Vagina (tissue), 2 donors: ENCODE measurements around the gene RHOJ. TPM values are rescaled to one million over a fixed set of nuclear protein-coding genes. Genes with fewer than 3 reads are reported as not detected.
A peak's percentile ranks its signal among the peaks of the same experiment; 100 is the strongest.

Experiments used
- DNase-seq, 2 donors: peaks; one replicate each; pipeline ENCODE4 v3.0.0-alpha.2; 2017; ENCODE audit errors: extremely low spot score in 2 of 2
- H3K27ac ChIP-seq: fragments of 200-600 bp; sonication (generic); one replicate; pipeline ENCODE4 v1.5.1; 2019
- H3K27me3 ChIP-seq: fragments of 200-600 bp; sonication (generic); one replicate; pipeline ENCODE4 v1.5.1; 2019
- H3K36me3 ChIP-seq, 2 donors: fragments of 200-600 bp; sonication (generic); one replicate each; pipeline ENCODE4 v1.5.1; 2017 to 2019
- H3K4me1 ChIP-seq: fragments of 200-600 bp; sonication (generic); one replicate; pipeline ENCODE4 v1.5.1; 2019
- H3K4me3 ChIP-seq, 2 donors: fragments of 200-600 bp; sonication (generic); 1 replicate in 1 of 2; 2 replicates in 1 of 2; pipeline ENCODE4 v1.5.1; 2016 to 2019
- H3K9me3 ChIP-seq: fragments of 200-600 bp; sonication (generic); one replicate; pipeline ENCODE4 v1.5.1; 2019
- CTCF ChIP-seq, 3 experiments: fragments of 450-650 bp in 2 of 3; fragments of 200-600 bp in 1 of 3; sonication (generic) in 1 of 3; IDR thresholded peaks; one replicate each; pipeline ENCODE4 v1.5.1; 2017 to 2019; ENCODE audit warnings: antibody characterized with exemption in 3 of 3, mild to moderate bottlenecking in 2 of 3, moderate library complexity in 2 of 3
- POLR2A ChIP-seq, 2 donors: fragments of 450-650 bp; IDR thresholded peaks; one replicate each; pipeline ENCODE4 v1.6.1; 2017; ENCODE audit warnings: antibody characterized with exemption in 2 of 2, mild to moderate bottlenecking in 2 of 2, moderate library complexity in 2 of 2
- POLR2AphosphoS5 ChIP-seq, 2 donors: sonication (generic); formaldehyde crosslinking; IDR thresholded peaks; one replicate each; pipeline ENCODE4 v1.9.0; 2017; ENCODE audit warnings: antibody characterized with exemption in 2 of 2, mild to moderate bottlenecking in 2 of 2, low read depth in 1 of 2; ENCODE audit not compliant: insufficient read depth in 1 of 2
- intact Hi-C: fragments of 100-400 bp; cut with DNase I; formaldehyde crosslinking; loops from one replicate; pipeline ENCODE4 v1.15.1; 2023
- total RNA-seq: library from RNA; depleted of rRNA; stranded (reverse); fragments of >200 nt; gene quantifications from one replicate; pipeline ENCODE4 v1.2.3, GENCODE V29; 2016

Gene RHOJ
- total RNA-seq, 1 donor from 2014 or later: 10.8 TPM

DNA sequence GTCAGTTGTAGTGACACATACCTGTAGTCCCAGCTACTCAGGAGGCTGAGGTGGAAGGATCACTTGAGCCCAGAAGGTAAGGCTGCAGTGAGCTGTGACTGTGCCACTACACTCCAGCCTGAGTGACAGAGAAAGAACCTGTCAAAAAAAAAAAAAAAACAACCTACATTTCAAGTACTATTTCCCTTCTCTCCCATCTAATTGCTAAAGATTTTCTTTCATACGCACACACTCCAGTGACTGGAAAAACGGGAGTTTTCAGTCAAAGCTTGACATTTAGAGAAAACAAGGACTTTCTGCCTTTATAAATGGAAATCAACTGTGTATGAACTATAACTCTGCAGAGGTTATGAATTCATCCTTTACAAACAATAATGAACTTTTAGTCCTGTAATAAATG is 88.6 kb downstream of the RHOJ start:
- H3K36me3 ChIP-seq: no peaks in the 10 kb centered on the region
- no peak overlapping the region for H3K4me3 ChIP-seq
- no peaks in the 10 kb centered on the region for H3K4me1 ChIP-seq
- no peaks in the 10 kb centered on the region for H3K9me3 ChIP-seq
- no peak overlapping the region for H3K27ac ChIP-seq
- TF ChIP-seq CTCF (IDR thresholded peaks at IDR 0.05) (no peak), POLR2AphosphoS5 (IDR thresholded peaks at IDR 0.05; ENCODE audit: insufficient read depth in 1 of 2, low read depth in 1 of 2) (no peak), POLR2A (IDR thresholded peaks at IDR 0.05) (no peak)
- DNase-seq: no peak
- no peaks in the 10 kb centered on the region for H3K27me3 ChIP-seq
- intact Hi-C loops: no loop called here

DNA sequence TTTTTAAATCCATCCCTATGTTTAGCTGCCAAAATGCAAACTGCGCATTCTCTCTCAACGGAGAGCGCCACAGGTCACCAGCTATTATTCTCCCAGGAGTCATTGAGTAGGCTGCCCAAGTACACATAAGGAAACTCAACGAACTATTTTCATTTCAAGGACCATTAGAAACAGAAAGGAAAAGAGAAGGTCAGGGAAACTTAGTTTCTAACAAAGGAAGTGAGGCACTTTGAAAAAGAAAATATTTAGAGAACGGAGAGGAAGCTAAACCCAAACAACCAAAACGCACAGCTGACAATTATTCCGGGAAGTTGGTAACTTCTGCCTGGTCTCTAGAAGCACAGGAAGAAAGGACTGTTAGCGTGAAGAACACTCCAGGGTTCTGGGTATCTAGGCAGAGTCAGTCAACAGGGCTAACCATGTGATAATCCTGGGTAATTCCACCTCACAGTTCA is 91.0 kb downstream of the RHOJ start:
- no peaks in the 10 kb centered on the region for H3K36me3 ChIP-seq
- no peaks in the 10 kb centered on the region for H3K4me1 ChIP-seq
- H3K27ac ChIP-seq: peak overlapping the region; percentile 6
- DNase-seq: no peak
- intact Hi-C loops: no loop called here
- no peaks in the 10 kb centered on the region for H3K9me3 ChIP-seq
- H3K4me3 ChIP-seq: no peak overlapping the region
- H3K27me3 ChIP-seq: no peaks in the 10 kb centered on the region
- TF ChIP-seq CTCF (IDR thresholded peaks at IDR 0.05) (no peak), POLR2A (IDR thresholded peaks at IDR 0.05) (no peak), POLR2AphosphoS5 (IDR thresholded peaks at IDR 0.05; ENCODE audit: insufficient read depth in 1 of 2, low read depth in 1 of 2) (no peak)

GRCh38 chr14:63296060-63296563 is 91.9 kb downstream of the RHOJ start:
- no peak for DNase-seq
- TF ChIP-seq POLR2AphosphoS5 (IDR thresholded peaks at IDR 0.05; ENCODE audit: insufficient read depth in 1 of 2, low read depth in 1 of 2) (no peak), CTCF (IDR thresholded peaks at IDR 0.05) (no peak), POLR2A (IDR thresholded peaks at IDR 0.05) (no peak)
- Histone ChIP-seq H3K9me3 (no peaks in the 10 kb centered on the region), H3K27ac (no peak overlapping the region), H3K27me3 (no peaks in the 10 kb centered on the region), H3K36me3 (no peaks in the 10 kb centered on the region), H3K4me1 (no peaks in the 10 kb centered on the region), H3K4me3 (no peak overlapping the region)
- intact Hi-C loops: no loop called here

DNA sequence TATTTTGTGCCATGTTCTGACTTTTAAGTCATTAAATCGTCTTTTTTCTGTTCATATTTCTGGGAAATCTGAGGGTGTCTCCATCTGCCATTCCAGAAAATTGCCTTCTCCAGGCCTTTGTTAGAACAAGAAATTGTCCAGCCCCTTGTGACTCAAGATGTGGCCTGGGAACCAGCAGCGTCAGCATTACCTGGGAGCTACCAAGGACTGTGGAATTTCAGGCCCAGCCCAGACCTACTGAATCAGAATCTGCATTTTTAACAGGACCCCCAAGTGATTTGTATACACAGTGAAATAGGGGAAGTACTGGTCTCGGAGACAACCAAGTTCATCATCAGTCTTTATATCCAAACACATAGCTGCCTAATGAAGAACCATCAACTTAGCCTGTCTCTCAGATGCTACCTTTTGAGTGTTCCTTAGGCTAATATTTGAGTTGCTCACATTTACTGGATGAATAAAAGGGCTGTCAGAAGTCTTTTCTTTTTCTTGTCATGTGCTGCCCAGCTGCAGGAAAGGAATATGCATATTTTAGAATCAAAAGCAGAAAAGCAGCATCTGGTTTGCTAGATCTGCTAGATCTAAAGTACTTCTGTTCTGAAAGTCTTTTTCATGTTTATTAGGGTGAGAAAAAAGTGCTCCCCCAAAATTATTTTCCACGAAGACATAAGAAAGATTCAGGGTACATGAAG is 93.3 kb downstream of the RHOJ start:
- DNase-seq: no peak
- Histone ChIP-seq H3K36me3 (no peaks in the 10 kb centered on the region), H3K4me1 (no peaks in the 10 kb centered on the region), H3K4me3 (no peak overlapping the region), H3K9me3 (no peaks in the 10 kb centered on the region), H3K27me3 (no peaks in the 10 kb centered on the region), H3K27ac (no peak overlapping the region)
- intact Hi-C loops: no loop called here
- TF ChIP-seq POLR2A (IDR thresholded peaks at IDR 0.05) (no peak), POLR2AphosphoS5 (IDR thresholded peaks at IDR 0.05; ENCODE audit: insufficient read depth in 1 of 2, low read depth in 1 of 2) (no peak), CTCF (IDR thresholded peaks at IDR 0.05) (no peak)
